IPS-18c (cell line): ENCODE data around the gene STAB2.

Experiments used
- H3K4me3 ChIP-seq: 2 replicates; pipeline ENCODE4 v1.7.0; 2013; ENCODE audit warnings: low read depth, mild to moderate bottlenecking, low read length, moderate library complexity; ENCODE audit not compliant: insufficient read depth
- H3K9me3 ChIP-seq: one replicate; pipeline ENCODE4 v1.6.1; 2013; ENCODE audit warnings: mild to moderate bottlenecking, low read length, moderate library complexity; ENCODE audit not compliant: control insufficient read depth, insufficient read depth

STAB2 gene

GRCh38 chr12:103571286-103571685 is 15.8 kb upstream of the STAB2 start:
- Histone ChIP-seq H3K9me3 (no peaks in the 10 kb centered on the region), H3K4me3 (peak overlapping the region; percentile 36; the same call in 1 of the 2 replicates)

- Histone ChIP-seq H3K4me3 (no peak overlapping the region), H3K9me3 (no peaks in the 10 kb centered on the region)
Observed at GRCh38 chr12:103572312-103573045, 14.6 kb upstream of the STAB2 start.

GRCh38 chr12:103573185-103573584 is 13.9 kb upstream of the STAB2 start:
- no peaks in the 10 kb centered on the region for H3K9me3 ChIP-seq
- no peak overlapping the region for H3K4me3 ChIP-seq

GRCh38 chr12:103578926-103579325 is 8.1 kb upstream of the STAB2 start:
- H3K9me3 ChIP-seq: no peaks in the 10 kb centered on the region

GRCh38 chr12:103580026-103580425 is 7.0 kb upstream of the STAB2 start:
- no peaks in the 10 kb centered on the region for H3K9me3 ChIP-seq
- H3K4me3 ChIP-seq: no peak overlapping the region

More at GRCh38 chr12:103578926-103579325, 8.1 kb upstream of the STAB2 start:
- H3K4me3 ChIP-seq: no peak overlapping the region

- H3K9me3 ChIP-seq: no peaks in the 10 kb centered on the region
- H3K4me3 ChIP-seq: no peak overlapping the region
Observed at GRCh38 chr12:103583008-103583407, 4.1 kb upstream of the STAB2 start.

- H3K4me3 ChIP-seq: no peak overlapping the region
- H3K9me3 ChIP-seq: no peaks in the 10 kb centered on the region
Observed at GRCh38 chr12:103586132-103586531, 941 bp upstream of the STAB2 start.

GRCh38 chr12:103588680-103589079 is 1.6 kb downstream of the STAB2 start:
- Histone ChIP-seq H3K9me3 (no peaks in the 10 kb centered on the region), H3K4me3 (no peak overlapping the region)

- no peaks in the 10 kb centered on the region for H3K9me3 ChIP-seq
- H3K4me3 ChIP-seq: no peak overlapping the region
Observed at GRCh38 chr12:103589517-103589916, 2.4 kb downstream of the STAB2 start.

GRCh38 chr12:103590271-103590670 is 3.2 kb downstream of the STAB2 start:
- H3K4me3 ChIP-seq: no peak overlapping the region
- no peaks in the 10 kb centered on the region for H3K9me3 ChIP-seq

GRCh38 chr12:103596981-103597380 is 9.9 kb downstream of the STAB2 start:
- Histone ChIP-seq H3K9me3 (no peaks in the 10 kb centered on the region), H3K4me3 (no peak overlapping the region)

- Histone ChIP-seq H3K9me3 (no peaks in the 10 kb centered on the region), H3K4me3 (no peak overlapping the region)
Observed at GRCh38 chr12:103599274-103599673, 12.2 kb downstream of the STAB2 start.

- H3K4me3 ChIP-seq: no peak overlapping the region
Observed at GRCh38 chr12:103600967-103601728, 14.1 kb downstream of the STAB2 start.

GRCh38 chr12:103620395-103620794 is 33.3 kb downstream of the STAB2 start:
- H3K9me3 ChIP-seq: no peaks in the 10 kb centered on the region
- no peak overlapping the region for H3K4me3 ChIP-seq

More at GRCh38 chr12:103600967-103601728, 14.1 kb downstream of the STAB2 start:
- no peaks in the 10 kb centered on the region for H3K9me3 ChIP-seq

GRCh38 chr12:103623716-103624115 is 36.6 kb downstream of the STAB2 start:
- Histone ChIP-seq H3K4me3 (no peak overlapping the region), H3K9me3 (no peaks in the 10 kb centered on the region)

GRCh38 chr12:103626498-103626897 is 39.4 kb downstream of the STAB2 start:
- Histone ChIP-seq H3K4me3 (no peak overlapping the region), H3K9me3 (no peaks in the 10 kb centered on the region)

- Histone ChIP-seq H3K4me3 (no peak overlapping the region), H3K9me3 (no peaks in the 10 kb centered on the region)
Observed at GRCh38 chr12:103627189-103627855, 40.2 kb downstream of the STAB2 start.
